Astrocyte (in vitro differentiated cells and primary cell): ENCODE measurements around the gene CTDSPL. TPM values are rescaled to one million over a fixed set of nuclear protein-coding genes. Genes with fewer than 3 reads are reported as not detected.
A peak's percentile ranks its signal among the peaks of the same experiment; 100 is the strongest.

ENCODE experiments used
- DNase-seq: peaks from one replicate; pipeline ENCODE4 v3.0.0-alpha.2; 2010; ENCODE audit warnings: low read depth
- FAIRE-seq: peaks from 2 replicates; lab custom pipeline; 2011; peaks lifted over from hg19 to GRCh38; lab: Jason Lieb, UNC
- H2AFZ ChIP-seq: 2 replicates; pipeline ENCODE4 v1.6.0; 2012; ENCODE audit warnings: low read depth, low read length, inconsistent platforms
- H3K27ac ChIP-seq: 2 replicates; pipeline ENCODE4 v1.5.1; 2011; ENCODE audit warnings: low read depth, low read length, inconsistent platforms
- H3K27me3 ChIP-seq: 2 replicates; pipeline ENCODE4 v1.6.0; 2011; ENCODE audit warnings: low read length, inconsistent platforms; ENCODE audit not compliant: insufficient read depth
- H3K36me3 ChIP-seq: 2 replicates; pipeline ENCODE4 v1.5.1; 2011; ENCODE audit warnings: low read length, inconsistent platforms; ENCODE audit not compliant: insufficient read depth
- H3K4me1 ChIP-seq: 2 replicates; pipeline ENCODE4 v1.5.1; 2011; ENCODE audit warnings: low read length, inconsistent platforms; ENCODE audit not compliant: insufficient read depth
- H3K4me2 ChIP-seq: 2 replicates; pipeline ENCODE4 v1.6.0; 2012; ENCODE audit warnings: low read length, inconsistent platforms
- H3K4me3 ChIP-seq: 2 replicates; pipeline ENCODE4 v1.5.1; 2011; ENCODE audit warnings: low read depth, mild to moderate bottlenecking, low read length, inconsistent platforms; ENCODE audit not compliant: insufficient read depth
- H3K79me2 ChIP-seq: 2 replicates; pipeline ENCODE4 v1.6.0; 2012; ENCODE audit warnings: mild to moderate bottlenecking, low read length, inconsistent platforms; ENCODE audit not compliant: insufficient read depth
- H3K9ac ChIP-seq: 2 replicates; pipeline ENCODE4 v1.6.0; 2012; ENCODE audit warnings: mild to moderate bottlenecking, low read length, inconsistent platforms
- H3K9me3 ChIP-seq: 2 replicates; pipeline ENCODE4 v1.5.1; 2012; ENCODE audit warnings: low read depth, mild to moderate bottlenecking, low read length, inconsistent platforms; ENCODE audit not compliant: insufficient read depth
- H4K20me1 ChIP-seq: 2 replicates; pipeline ENCODE4 v1.6.0; 2012; ENCODE audit warnings: low read length, inconsistent platforms; ENCODE audit not compliant: insufficient read depth
- H3K27ac Mint-ChIP-seq: one replicate; pipeline ENCODE4 v1.8.0; 2021; ENCODE audit warnings: mild to moderate bottlenecking, mixed read lengths; ENCODE audit not compliant: unreplicated experiment
- H3K27me3 Mint-ChIP-seq: one replicate; pipeline ENCODE4 v1.8.0; 2021; ENCODE audit warnings: low read depth, mixed read lengths; ENCODE audit not compliant: unreplicated experiment
- H3K36me3 Mint-ChIP-seq: one replicate; pipeline ENCODE4 v1.8.0; 2021; ENCODE audit warnings: low read depth, mixed read lengths; ENCODE audit not compliant: unreplicated experiment
- H3K4me1 Mint-ChIP-seq: one replicate; pipeline ENCODE4 v1.8.0; 2021; ENCODE audit warnings: low read depth, mixed read lengths; ENCODE audit not compliant: unreplicated experiment
- H3K4me3 Mint-ChIP-seq: one replicate; pipeline ENCODE4 v1.8.0; 2021; ENCODE audit warnings: mild to moderate bottlenecking, moderate library complexity, mixed read lengths; ENCODE audit not compliant: unreplicated experiment
- H3K9me3 Mint-ChIP-seq: one replicate; pipeline ENCODE4 v1.8.0; 2021; ENCODE audit warnings: mild to moderate bottlenecking, mixed read lengths; ENCODE audit not compliant: unreplicated experiment
- CTCF ChIP-seq: IDR thresholded peaks from 2 replicates; pipeline ENCODE4 v1.5.1; 2011; ENCODE audit warnings: low read depth, mild to moderate bottlenecking, inconsistent platforms, low read length, moderate library complexity; ENCODE audit not compliant: insufficient read depth
- EZH2 ChIP-seq: IDR thresholded peaks from 2 replicates; pipeline ENCODE4 v1.6.1; 2012; ENCODE audit warnings: mild to moderate bottlenecking, low read length, inconsistent platforms; ENCODE audit not compliant: insufficient read depth
- total RNA-seq: library from RNA; stranded (reverse); gene quantifications from 2 replicates; pipeline ENCODE4 v1.2.1, GENCODE V29; 2021

The CTDSPL gene
- total RNA-seq, 1 donor from 2014 or later = 37.9 TPM

GRCh38 chr3:37938011-37938410 lies 76.3 kb downstream of the CTDSPL start:
- H3K9me3 Mint-ChIP-seq = no peaks in the 10 kb centered on the region
- Histone ChIP-seq H3K79me2 (no peaks in the 10 kb centered on the region), H3K27ac (no peak overlapping the region), H3K27me3 (no peaks in the 10 kb centered on the region), H3K9ac (no peak overlapping the region), H3K4me2 (peak overlapping the region; percentile 21), H2AFZ (no peak overlapping the region), H4K20me1 (peaks cover 14% of the 10 kb centered on the region), H3K9me3 (no peaks in the 10 kb centered on the region), H3K4me1 (peaks cover 24% of the 10 kb centered on the region), H3K4me3 (no peak overlapping the region), H3K36me3 (no peaks in the 10 kb centered on the region)
- peaks cover 2% of the 10 kb centered on the region for H3K36me3 Mint-ChIP-seq
- H3K4me3 Mint-ChIP-seq = peak overlapping the region; percentile 9
- peak overlapping the region; percentile 89 for H3K27ac Mint-ChIP-seq
- no peaks in the 10 kb centered on the region for H3K27me3 Mint-ChIP-seq
- no peak for DNase-seq
- no peak for TF ChIP-seq EZH2
- TF ChIP-seq CTCF = no peak
- H3K4me1 Mint-ChIP-seq = peaks cover 51% of the 10 kb centered on the region
- FAIRE-seq = no peak

- Histone ChIP-seq H3K4me2 (no peak overlapping the region), H3K27me3 (no peaks in the 10 kb centered on the region), H4K20me1 (peaks cover 14% of the 10 kb centered on the region), H3K4me3 (no peak overlapping the region), H2AFZ (no peak overlapping the region), H3K36me3 (no peaks in the 10 kb centered on the region), H3K4me1 (peaks cover 22% of the 10 kb centered on the region), H3K27ac (no peak overlapping the region), H3K9ac (no peak overlapping the region), H3K79me2 (no peaks in the 10 kb centered on the region), H3K9me3 (no peaks in the 10 kb centered on the region)
- Mint-ChIP-seq H3K4me1 (peaks cover 51% of the 10 kb centered on the region), H3K27me3 (no peaks in the 10 kb centered on the region), H3K27ac (no peak overlapping the region), H3K4me3 (no peak overlapping the region), H3K9me3 (no peaks in the 10 kb centered on the region), H3K36me3 (peaks cover 5% of the 10 kb centered on the region)
- DNase-seq (no peak), FAIRE-seq (no peak)
- TF ChIP-seq EZH2 (no peak), CTCF (no peak)
Measured at GRCh38 chr3:37940242-37940908, 78.7 kb downstream of the CTDSPL start.
